HEK293 (cell line): ENCODE measurements around the gene BTBD8.

ENCODE experiments used
- CTCF ChIP-seq: fragments of 450-650 bp; formaldehyde crosslinking; IDR thresholded peaks from 2 replicates; pipeline ENCODE4 v1.5.1; 2016; ENCODE audit warnings: missing biosample characterization, missing genetic modification characterization
- ELK4 ChIP-seq: IDR thresholded peaks from 2 replicates; pipeline ENCODE4 v1.6.1; 2011; ENCODE audit warnings: mild to moderate bottlenecking, low read depth, low read length, borderline replicate concordance
- INSM2 ChIP-seq: fragments of 450-650 bp; formaldehyde crosslinking; IDR thresholded peaks from 2 replicates; pipeline ENCODE4 v1.5.1; 2016; ENCODE audit warnings: missing biosample characterization, missing genetic modification characterization
- KLF8 ChIP-seq: fragments of 450-650 bp; formaldehyde crosslinking; IDR thresholded peaks from 2 replicates; pipeline ENCODE4 v1.5.1; 2016; ENCODE audit warnings: missing biosample characterization, missing genetic modification characterization
- SP3 ChIP-seq: fragments of 450-650 bp; formaldehyde crosslinking; IDR thresholded peaks from 2 replicates; pipeline ENCODE4 v1.5.1; 2016; ENCODE audit warnings: missing biosample characterization, missing genetic modification characterization
- ZEB2 ChIP-seq: fragments of 450-650 bp; formaldehyde crosslinking; IDR thresholded peaks from 2 replicates; pipeline ENCODE4 v1.5.1; 2016; ENCODE audit warnings: missing biosample characterization, missing genetic modification characterization
- ZFP37 ChIP-seq: fragments of 450-650 bp; formaldehyde crosslinking; IDR thresholded peaks from 2 replicates; pipeline ENCODE4 v1.5.1; 2016; ENCODE audit warnings: missing biosample characterization, missing genetic modification characterization
- ZNF2 ChIP-seq: fragments of 450-650 bp; formaldehyde crosslinking; IDR thresholded peaks from 2 replicates; pipeline ENCODE4 v1.5.1; 2016; ENCODE audit warnings: missing biosample characterization, missing genetic modification characterization
- ZNF214 ChIP-seq: fragments of 450-650 bp; formaldehyde crosslinking; IDR thresholded peaks from 2 replicates; pipeline ENCODE4 v1.5.1; 2017; ENCODE audit warnings: missing biosample characterization, mild to moderate bottlenecking, missing genetic modification characterization, borderline replicate concordance
- ZNF266 ChIP-seq: fragments of 450-650 bp; formaldehyde crosslinking; IDR thresholded peaks from 2 replicates; pipeline ENCODE4 v1.5.1; 2016; ENCODE audit warnings: missing biosample characterization, missing genetic modification characterization, low read depth
- ZNF302 ChIP-seq: fragments of 450-650 bp; formaldehyde crosslinking; IDR thresholded peaks from 2 replicates; pipeline ENCODE4 v1.5.1; 2016; ENCODE audit warnings: missing biosample characterization, missing genetic modification characterization, low read depth
- ZNF324 ChIP-seq: fragments of 450-650 bp; formaldehyde crosslinking; IDR thresholded peaks from 2 replicates; pipeline ENCODE4 v1.5.1; 2016; ENCODE audit warnings: missing biosample characterization, missing genetic modification characterization
- ZNF354C ChIP-seq: fragments of 450-650 bp; formaldehyde crosslinking; IDR thresholded peaks from 2 replicates; pipeline ENCODE4 v1.5.1; 2016; ENCODE audit warnings: missing biosample characterization, missing genetic modification characterization, low read depth, borderline replicate concordance
- ZNF404 ChIP-seq: fragments of 450-650 bp; formaldehyde crosslinking; IDR thresholded peaks from 2 replicates; pipeline ENCODE4 v1.5.1; 2017; ENCODE audit warnings: missing biosample characterization, missing genetic modification characterization
- ZNF555 ChIP-seq: fragments of 450-650 bp; formaldehyde crosslinking; conservative IDR thresholded peaks from 2 replicates; pipeline ENCODE4 v1.5.1; 2017; ENCODE audit warnings: missing biosample characterization, mild to moderate bottlenecking, missing genetic modification characterization, inconsistent platforms
- ZNF558 ChIP-seq: fragments of 450-650 bp; formaldehyde crosslinking; IDR thresholded peaks from 2 replicates; pipeline ENCODE4 v1.5.1; 2016; ENCODE audit warnings: missing biosample characterization, missing genetic modification characterization
- ZNF600 ChIP-seq: fragments of 450-650 bp; formaldehyde crosslinking; IDR thresholded peaks from 2 replicates; pipeline ENCODE4 v1.5.1; 2016; ENCODE audit warnings: missing biosample characterization, missing genetic modification characterization
- ZNF629 ChIP-seq: fragments of 450-650 bp; formaldehyde crosslinking; IDR thresholded peaks from 2 replicates; pipeline ENCODE4 v1.5.1; 2017; ENCODE audit warnings: missing biosample characterization, missing genetic modification characterization
- ZNF76 ChIP-seq: fragments of 450-650 bp; formaldehyde crosslinking; IDR thresholded peaks from 2 replicates; pipeline ENCODE4; 2016; ENCODE audit warnings: low read depth, missing biosample characterization, missing genetic modification characterization, borderline replicate concordance
- ZNF768 ChIP-seq: fragments of 450-650 bp; formaldehyde crosslinking; IDR thresholded peaks from 2 replicates; pipeline ENCODE4 v1.5.1; 2018; ENCODE audit warnings: missing biosample characterization, mild to moderate bottlenecking, missing genetic modification characterization
- ZNF843 ChIP-seq: fragments of 450-650 bp; formaldehyde crosslinking; IDR thresholded peaks from 2 replicates; pipeline ENCODE4 v1.5.1; 2016; ENCODE audit warnings: missing biosample characterization, missing genetic modification characterization
- TF ChIP-seq, protein P1 (sequence below): fragments of 450-650 bp; formaldehyde crosslinking; IDR thresholded peaks from 2 replicates; pipeline ENCODE4 v1.5.1; 2016; ENCODE audit warnings: missing biosample characterization, missing genetic modification characterization
- TF ChIP-seq, protein P2 (sequence below): fragments of 450-650 bp; formaldehyde crosslinking; IDR thresholded peaks from 2 replicates; pipeline ENCODE4 v1.5.1; 2016; ENCODE audit warnings: missing biosample characterization, missing genetic modification characterization, borderline replicate concordance
- TF ChIP-seq, protein P3 (sequence below): fragments of 450-650 bp; formaldehyde crosslinking; IDR thresholded peaks from 2 replicates; pipeline ENCODE4 v1.5.1; 2016; ENCODE audit warnings: missing biosample characterization, missing genetic modification characterization

Gene BTBD8

DNA sequence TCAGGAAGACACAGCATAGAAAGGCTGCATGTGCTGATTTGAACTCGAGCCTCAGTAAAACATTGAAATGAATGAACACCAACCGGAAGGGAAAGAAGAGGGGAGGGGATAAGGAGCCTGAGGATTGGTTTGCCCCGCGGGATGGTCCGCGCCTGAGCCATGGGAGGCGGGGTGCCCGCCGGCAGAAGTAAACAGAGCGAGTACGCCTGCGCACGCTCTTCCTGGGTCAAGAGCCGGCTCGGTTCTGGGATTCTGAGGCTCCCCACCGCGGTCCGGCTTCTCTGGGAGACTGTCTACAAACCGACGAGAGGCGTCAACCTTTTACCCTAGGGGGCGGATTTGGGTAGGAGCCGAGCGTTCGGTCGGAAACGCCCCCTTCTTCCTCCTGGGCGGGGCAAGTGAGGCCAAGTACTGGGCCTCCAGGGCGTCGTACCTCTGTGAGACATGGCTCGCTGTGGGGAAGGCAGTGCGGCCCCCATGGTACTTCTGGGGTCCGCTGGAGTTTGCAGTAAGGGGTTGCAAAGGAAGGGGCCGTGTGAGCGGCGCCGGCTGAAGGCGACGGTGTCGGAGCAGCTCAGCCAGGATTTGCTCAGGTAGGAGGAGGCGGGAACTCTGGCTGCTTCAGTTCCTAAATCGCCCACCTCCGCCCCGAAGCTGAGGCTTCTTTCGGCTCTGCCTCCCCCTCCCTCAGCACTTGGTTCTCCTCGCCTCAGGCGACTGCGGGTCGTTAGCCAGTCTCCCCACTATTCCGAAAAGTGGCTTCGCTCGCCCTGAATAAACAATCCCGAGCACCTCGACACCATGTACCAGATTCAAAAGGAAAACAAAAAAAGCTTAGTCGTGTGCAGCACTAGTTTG is at the start of gene BTBD8 (continued):
- no peak for TF ChIP-seq ZNF768 (tag by site-specific recombination)
- TF ChIP-seq, protein P1, sequence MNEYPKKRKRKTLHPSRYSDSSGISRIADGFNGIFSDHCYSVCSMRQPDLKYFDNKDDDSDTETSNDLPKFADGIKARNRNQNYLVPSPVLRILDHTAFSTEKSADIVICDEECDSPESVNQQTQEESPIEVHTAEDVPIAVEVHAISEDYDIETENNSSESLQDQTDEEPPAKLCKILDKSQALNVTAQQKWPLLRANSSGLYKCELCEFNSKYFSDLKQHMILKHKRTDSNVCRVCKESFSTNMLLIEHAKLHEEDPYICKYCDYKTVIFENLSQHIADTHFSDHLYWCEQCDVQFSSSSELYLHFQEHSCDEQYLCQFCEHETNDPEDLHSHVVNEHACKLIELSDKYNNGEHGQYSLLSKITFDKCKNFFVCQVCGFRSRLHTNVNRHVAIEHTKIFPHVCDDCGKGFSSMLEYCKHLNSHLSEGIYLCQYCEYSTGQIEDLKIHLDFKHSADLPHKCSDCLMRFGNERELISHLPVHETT: peak; percentile 26; the same call in 1 of the 2 replicates
- TF ChIP-seq ZNF2 (tag by site-specific recombination): peak; percentile 46; the same call in 1 of the 2 replicates
- no peak for TF ChIP-seq ZNF266
- peak; percentile 54 for TF ChIP-seq ZEB2 (tag by site-specific recombination)
- TF ChIP-seq ZNF354C (tag by site-specific recombination): no peak
- peak; percentile 91 for TF ChIP-seq SP3 (tag by site-specific recombination)
- no peak for TF ChIP-seq CTCF (tag by site-specific recombination)
- no peak for TF ChIP-seq ELK4
- TF ChIP-seq, protein P2, sequence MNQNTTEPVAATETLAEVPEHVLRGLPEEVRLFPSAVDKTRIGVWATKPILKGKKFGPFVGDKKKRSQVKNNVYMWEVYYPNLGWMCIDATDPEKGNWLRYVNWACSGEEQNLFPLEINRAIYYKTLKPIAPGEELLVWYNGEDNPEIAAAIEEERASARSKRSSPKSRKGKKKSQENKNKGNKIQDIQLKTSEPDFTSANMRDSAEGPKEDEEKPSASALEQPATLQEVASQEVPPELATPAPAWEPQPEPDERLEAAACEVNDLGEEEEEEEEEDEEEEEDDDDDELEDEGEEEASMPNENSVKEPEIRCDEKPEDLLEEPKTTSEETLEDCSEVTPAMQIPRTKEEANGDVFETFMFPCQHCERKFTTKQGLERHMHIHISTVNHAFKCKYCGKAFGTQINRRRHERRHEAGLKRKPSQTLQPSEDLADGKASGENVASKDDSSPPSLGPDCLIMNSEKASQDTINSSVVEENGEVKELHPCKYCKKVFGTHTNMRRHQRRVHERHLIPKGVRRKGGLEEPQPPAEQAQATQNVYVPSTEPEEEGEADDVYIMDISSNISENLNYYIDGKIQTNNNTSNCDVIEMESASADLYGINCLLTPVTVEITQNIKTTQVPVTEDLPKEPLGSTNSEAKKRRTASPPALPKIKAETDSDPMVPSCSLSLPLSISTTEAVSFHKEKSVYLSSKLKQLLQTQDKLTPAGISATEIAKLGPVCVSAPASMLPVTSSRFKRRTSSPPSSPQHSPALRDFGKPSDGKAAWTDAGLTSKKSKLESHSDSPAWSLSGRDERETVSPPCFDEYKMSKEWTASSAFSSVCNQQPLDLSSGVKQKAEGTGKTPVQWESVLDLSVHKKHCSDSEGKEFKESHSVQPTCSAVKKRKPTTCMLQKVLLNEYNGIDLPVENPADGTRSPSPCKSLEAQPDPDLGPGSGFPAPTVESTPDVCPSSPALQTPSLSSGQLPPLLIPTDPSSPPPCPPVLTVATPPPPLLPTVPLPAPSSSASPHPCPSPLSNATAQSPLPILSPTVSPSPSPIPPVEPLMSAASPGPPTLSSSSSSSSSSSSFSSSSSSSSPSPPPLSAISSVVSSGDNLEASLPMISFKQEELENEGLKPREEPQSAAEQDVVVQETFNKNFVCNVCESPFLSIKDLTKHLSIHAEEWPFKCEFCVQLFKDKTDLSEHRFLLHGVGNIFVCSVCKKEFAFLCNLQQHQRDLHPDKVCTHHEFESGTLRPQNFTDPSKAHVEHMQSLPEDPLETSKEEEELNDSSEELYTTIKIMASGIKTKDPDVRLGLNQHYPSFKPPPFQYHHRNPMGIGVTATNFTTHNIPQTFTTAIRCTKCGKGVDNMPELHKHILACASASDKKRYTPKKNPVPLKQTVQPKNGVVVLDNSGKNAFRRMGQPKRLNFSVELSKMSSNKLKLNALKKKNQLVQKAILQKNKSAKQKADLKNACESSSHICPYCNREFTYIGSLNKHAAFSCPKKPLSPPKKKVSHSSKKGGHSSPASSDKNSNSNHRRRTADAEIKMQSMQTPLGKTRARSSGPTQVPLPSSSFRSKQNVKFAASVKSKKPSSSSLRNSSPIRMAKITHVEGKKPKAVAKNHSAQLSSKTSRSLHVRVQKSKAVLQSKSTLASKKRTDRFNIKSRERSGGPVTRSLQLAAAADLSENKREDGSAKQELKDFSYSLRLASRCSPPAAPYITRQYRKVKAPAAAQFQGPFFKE (tag by site-specific recombination): no peak
- TF ChIP-seq ZNF555 (tag by site-specific recombination): no peak
- no peak for TF ChIP-seq ZNF302
- TF ChIP-seq ZNF843 (tag by site-specific recombination): 0 out of 2 replicates have a peak, but pooled peaks have one; percentile 63
- TF ChIP-seq ZNF404 (tag by site-specific recombination): no peak
- TF ChIP-seq ZNF629 (tag by site-specific recombination): peak; percentile 49; the same call in 1 of the 2 replicates
- TF ChIP-seq, protein P3, sequence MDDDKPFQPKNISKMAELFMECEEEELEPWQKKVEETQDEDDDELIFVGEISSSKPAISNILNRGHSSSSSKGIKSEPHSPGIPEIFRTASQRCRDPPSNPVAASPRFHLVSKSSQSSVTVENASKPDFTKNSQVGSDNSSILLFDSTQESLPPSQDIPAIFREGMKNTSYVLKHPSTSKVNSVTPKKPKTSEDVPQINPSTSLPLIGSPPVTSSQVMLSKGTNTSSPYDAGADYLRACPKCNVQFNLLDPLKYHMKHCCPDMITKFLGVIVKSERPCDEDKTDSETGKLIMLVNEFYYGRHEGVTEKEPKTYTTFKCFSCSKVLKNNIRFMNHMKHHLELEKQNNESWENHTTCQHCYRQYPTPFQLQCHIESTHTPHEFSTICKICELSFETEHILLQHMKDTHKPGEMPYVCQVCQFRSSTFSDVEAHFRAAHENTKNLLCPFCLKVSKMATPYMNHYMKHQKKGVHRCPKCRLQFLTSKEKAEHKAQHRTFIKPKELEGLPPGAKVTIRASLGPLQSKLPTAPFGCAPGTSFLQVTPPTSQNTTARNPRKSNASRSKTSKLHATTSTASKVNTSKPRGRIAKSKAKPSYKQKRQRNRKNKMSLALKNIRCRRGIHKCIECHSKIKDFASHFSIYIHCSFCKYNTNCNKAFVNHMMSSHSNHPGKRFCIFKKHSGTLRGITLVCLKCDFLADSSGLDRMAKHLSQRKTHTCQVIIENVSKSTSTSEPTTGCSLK (tag by site-specific recombination): no peak
- TF ChIP-seq ZNF214 (tag by site-specific recombination): no peak
- 0 out of 2 replicates have a peak, but pooled peaks have one; percentile 18 for TF ChIP-seq INSM2 (tag by site-specific recombination)
- peak; percentile 58; the same call in 1 of the 2 replicates for TF ChIP-seq ZFP37 (tag by site-specific recombination)
- TF ChIP-seq KLF8: peak; percentile 71; the same call in 1 of the 2 replicates
- TF ChIP-seq ZNF600 (tag by site-specific recombination): peak; percentile 62
- TF ChIP-seq ZNF324 (tag by site-specific recombination): 0 out of 2 replicates have a peak, but pooled peaks have one; percentile 35
- 0 out of 2 replicates have a peak, but pooled peaks have one; percentile 12 for TF ChIP-seq ZNF558
- peak; percentile 67; the same call in 1 of the 2 replicates for TF ChIP-seq ZNF76 (tag by site-specific recombination)
